T follicular helper cell (primary cell): ENCODE measurements around the gene CA7.

Experiments used
- DNase-seq: peaks from one replicate; pipeline ENCODE4 v3.0.0-alpha.2; 2020; ENCODE audit warnings: low read depth
- total RNA-seq, 2 experiments: gene quantifications; one replicate each; lab custom pipeline; 2026; lab: John Stamatoyannopoulos, UW

The CA7 gene
- total RNA-seq: 0 reads per million in 2 experiments

DNA sequence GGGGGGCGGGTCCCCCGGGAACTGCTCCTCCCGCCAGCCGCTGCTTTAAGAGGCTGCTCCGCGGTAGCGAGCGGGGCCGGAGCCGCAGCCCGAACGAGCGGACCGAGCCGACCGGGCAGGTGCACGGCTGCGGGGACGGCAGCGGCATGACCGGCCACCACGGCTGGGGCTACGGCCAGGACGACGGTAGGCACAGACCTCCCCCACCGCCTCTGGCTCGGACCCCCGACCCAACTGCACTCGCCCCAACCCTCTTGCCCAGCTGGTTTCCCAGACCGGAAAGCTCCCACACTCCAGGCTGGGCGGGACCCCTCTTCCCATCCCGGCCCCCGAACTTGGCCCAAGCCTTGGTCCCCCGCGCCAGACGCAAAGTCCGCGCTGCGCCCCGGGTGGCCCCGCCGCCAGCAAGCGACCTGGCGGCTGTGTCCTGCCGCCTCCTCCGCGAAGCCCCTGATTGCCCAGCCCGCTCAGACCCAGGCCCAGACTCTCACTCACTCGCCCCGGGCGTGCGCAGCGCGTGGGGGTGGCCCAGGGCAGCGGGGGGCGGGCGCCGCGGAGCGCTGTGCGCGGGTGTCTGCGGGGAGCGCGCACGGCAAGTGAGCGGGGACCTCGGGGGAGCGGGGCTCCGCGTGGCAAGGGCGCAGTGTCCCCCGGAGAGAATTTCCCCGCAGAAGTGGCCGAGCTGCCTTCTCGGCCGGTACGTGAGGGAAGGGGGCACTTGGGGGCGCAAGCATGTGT, at the start of gene CA7:
Gene CA7, plus strand, starts transcription at position 73 of the 738 bp plus-strand sequence. Its CDS starts 74 bp downstream, at position 147.
- DNase-seq: no peak

DNA sequence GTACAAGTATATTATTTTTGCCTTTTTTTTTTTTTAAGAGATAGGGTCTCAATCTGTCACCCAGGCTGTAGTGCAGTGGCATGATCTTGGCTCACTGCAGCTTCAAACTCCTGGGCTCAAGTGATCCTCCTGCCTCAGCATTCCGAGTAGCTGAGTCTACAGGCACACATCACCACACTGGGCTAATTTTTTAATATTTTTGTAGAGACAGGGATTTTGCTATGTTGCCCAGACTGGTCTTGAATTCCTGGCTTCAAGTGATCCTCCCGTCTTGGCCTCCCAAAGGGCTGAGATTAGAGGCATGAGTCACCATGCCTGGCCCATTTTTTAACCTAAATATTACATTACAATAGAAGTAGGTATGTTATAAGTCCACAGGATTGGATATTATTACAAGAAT, 46.1 kb upstream of the CA7 start:
- DNase-seq: no peak

DNA sequence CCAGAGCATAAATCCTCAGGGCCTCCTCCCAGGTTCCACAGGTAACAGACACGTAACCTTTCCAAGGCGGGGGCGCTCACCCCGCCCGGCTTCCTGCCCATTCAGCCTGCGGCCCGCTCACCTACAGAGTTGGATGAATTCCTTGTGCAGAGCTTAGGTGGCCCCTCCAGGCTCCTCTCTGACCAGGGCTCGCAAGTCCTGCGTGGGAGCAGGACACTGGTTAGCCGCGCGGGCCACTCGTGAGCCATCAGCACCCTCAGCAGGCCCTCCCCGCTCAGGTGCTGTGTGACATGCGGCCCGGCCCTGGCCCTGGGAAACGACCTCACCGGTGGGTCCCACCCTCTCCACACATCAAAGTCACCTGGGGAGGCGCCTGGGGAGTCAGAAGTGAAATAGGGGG, 43.4 kb upstream of the CA7 start:
- no peak for DNase-seq

DNA sequence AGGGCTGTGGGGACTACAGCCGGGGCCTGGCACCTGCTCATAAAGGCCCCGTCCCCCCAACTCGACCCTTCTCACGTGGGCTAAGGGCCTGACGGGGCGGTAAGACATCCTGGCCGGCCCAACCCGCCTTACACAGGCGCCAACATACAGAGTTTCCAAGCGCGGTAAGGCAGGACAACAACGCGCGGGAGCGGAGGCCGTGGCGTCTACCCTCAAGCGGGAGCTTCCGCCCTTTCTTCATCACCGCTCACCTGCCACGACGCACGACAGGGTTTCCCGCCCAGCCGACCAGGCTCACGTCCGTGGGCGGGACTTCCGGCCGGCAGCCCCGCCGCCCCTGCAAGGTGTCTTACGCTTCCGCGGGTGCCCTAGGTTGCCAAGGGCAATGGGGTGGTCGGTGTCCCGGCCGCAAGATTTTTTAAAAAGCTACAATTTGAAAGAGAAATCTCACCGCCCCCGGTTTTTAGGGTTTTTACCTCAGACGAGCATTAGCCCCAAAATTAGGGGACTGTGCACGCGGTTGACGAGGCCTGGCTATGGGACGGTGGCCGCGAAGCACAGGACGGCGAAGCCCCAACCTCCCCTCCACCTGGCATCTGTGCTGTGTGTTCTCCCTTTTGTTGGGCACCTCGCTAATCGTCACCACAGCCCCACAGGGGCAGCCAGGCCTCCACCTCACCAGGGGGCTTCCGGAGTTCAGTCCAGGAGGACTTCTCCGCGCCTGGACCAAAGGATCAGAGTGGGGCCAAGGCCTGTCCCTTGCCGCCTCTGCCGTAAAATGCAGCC, 42.7 kb upstream of the CA7 start, which contains the start of gene TERB1:
Gene TERB1, minus strand, starts transcription at position 265 of the 786 bp plus-strand sequence. CDS start 4,786 bp downstream, outside the sequence.
- DNase-seq: no peak

DNA sequence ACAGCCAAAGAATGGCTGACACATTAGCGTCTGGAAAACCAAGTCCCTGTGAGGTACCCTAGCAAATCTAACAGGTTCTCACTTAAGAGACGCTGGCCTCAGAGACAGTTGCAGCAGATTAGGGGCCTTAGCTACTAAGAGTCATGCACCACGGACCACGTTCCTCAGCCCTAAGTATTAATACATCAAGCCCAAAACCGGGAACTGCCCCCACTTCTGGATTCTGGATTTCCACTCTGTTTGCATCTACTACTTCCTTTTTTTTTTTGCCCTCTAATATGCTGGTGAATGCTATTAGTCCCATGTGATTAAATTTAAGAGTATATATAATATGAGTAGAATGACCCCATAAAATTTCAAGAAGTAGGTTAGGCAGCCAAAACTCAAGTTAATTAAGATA, 42.1 kb upstream of the CA7 start:
- DNase-seq: no peak

- no peak for DNase-seq
Measured at GRCh38 chr16:66809765-66810164, 34.4 kb upstream of the CA7 start.

GRCh38 chr16:66810391-66810790, 33.8 kb upstream of the CA7 start:
- no peak for DNase-seq

GRCh38 chr16:66811043-66811442, 33.2 kb upstream of the CA7 start:
- DNase-seq: no peak

- no peak for DNase-seq
Measured at GRCh38 chr16:66814734-66815133, 29.5 kb upstream of the CA7 start.

DNA sequence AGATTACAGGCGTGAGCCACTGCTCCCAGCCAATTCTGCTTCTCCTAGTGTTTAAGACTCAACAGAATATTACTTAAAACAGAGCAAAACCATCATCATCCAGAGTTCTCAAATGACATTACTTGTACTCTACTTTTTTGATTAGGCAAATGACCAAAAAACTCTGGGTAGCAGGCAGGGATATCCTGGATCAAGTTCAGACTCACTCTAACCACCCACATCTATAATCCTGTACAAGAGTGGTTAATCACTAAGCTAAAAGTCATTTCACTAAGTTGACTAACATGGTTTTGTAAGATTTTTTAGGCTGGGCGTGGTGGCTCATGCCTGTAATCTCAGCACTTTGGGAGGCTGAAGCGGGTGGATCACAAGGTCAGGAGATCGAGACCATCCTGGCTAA, 20.2 kb upstream of the CA7 start:
- DNase-seq: no peak

GRCh38 chr16:66830422-66831404, 13.5 kb upstream of the CA7 start, which contains the start of gene NAE1:
TSS of gene NAE1 (minus strand) at chr16:66830976. CDS start at chr16:66830899, 77 bp downstream.
- peak; percentile 84 for DNase-seq

DNA sequence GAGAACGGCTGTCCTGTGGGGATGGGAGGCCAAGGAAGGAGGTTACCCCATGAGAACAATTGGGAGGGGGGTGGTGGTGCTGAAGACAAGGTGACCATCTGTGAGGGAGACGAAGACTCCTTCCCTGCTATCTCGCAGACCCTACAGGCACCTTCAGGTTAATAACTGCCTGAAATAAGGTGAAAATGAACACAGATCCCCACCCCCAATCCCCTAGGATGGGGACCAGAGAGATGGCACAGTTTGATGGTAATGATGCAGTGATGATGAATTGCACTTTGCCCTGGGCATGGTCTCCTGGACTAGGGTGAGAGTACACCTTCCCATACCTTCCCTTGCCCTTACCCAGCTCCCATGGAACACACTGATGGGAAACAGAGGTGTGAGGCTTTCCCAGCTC, 12.0 kb upstream of the CA7 start:
- no peak for DNase-seq

DNA sequence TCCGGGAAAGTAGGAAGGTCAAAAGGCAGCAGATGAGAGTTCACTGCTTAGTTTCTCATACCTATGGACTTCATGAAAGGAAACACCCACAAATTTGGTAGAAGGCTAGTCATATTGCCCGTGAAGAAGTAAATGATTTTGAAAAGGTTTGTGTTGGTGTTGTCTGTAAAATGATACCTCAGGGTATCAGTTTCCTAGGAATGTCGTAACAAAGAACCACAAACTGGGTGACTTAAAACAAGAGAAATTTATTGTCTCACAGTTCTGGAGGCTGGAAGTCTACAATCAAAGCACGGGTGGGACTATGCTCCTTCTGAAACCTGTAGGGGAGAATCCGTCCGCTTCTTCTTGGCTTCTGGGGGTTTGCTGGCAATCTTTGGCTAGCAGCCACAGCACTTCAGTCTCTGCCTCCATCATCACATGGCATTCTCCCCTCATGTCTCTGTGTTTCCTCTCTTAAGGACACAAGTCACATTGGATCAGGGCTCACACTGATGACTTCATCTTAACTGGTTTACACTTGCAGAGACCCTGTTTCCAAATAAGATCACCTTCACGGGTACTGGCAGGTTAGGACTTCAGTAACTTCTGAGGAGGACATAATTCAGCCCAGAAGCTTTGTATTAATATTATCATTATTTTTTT, 11.4 kb upstream of the CA7 start:
- DNase-seq: no peak

GRCh38 chr16:66834746-66835145, 9.5 kb upstream of the CA7 start:
- DNase-seq: no peak

DNA sequence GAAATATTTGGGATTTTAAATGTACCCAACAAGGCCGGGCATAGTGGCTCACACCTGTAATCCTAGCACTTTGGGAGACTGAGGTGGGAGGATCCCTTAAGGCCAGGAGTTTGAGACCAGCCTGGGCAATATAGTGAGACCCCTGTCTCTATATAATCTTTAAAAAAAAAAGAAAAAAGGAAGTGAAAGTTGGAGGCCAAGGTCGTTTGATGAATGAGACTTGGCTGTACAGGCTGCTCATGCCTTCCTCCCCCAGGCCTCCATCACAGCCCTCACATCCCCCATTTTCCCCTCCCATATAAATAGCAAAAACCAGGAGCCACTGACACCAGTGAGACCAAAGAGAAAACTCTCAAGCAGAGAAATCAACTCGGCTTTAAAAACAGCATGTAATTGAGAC, 3.3 kb upstream of the CA7 start:
- no peak for DNase-seq

DNA sequence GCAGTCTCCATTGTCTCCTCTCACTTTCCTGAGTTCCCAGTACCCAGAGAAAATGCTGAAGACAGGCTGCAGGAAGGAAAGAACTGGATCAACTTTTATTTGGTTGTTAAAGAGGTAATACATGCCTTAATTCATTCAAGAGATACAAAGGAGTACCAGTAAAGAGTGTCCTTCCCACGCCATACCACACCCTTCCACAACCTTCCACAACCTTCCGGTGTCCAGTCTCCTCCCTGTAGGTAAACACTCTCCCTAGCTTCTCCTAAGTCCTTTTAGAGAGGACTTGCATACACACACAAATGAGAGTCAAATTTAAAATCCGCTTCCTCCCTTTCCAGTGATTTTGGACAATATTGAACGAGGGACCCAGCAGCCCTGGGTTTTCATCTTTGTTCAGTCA, 2.8 kb upstream of the CA7 start:
- no peak for DNase-seq

GRCh38 chr16:66842765-66843164, 1.4 kb upstream of the CA7 start:
- DNase-seq: no peak

GRCh38 chr16:66843191-66843590, 1.0 kb upstream of the CA7 start:
- no peak for DNase-seq

DNA sequence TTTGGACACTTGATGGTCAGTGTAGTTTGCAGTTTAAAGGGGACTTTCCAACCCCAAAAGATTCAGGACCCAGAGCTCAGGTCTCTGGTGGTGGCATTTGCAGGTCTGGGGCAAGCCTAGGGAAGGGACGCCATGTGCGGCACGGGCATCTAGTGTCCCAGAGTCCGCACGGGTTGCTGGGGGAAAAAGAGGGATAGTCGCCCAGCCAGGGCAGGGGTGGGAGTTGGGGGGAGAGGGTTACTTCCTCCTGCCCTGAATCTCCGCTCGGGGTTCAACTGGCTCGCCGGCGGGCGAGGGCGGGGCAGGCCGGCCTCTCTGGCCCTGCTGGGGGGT, 239 bp upstream of the CA7 start:
- no peak for DNase-seq

DNA sequence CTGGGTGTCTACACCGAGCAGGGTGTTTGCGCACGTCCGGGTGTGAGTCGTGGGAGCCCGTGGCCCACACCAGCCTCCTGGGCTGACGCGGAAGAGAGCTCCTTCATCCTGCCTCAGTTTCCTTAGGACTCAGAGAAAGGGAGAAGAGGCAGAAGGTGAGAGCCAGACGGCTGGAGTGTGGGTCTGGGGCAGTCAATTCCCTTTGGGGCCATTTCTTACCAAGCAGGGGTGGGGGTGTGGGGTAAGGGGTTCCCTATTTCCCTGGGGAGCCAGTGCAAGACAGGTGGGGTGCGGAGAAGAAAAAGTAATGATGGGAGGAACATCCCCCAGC, 831 bp downstream of the CA7 start:
- no peak for DNase-seq

DNA sequence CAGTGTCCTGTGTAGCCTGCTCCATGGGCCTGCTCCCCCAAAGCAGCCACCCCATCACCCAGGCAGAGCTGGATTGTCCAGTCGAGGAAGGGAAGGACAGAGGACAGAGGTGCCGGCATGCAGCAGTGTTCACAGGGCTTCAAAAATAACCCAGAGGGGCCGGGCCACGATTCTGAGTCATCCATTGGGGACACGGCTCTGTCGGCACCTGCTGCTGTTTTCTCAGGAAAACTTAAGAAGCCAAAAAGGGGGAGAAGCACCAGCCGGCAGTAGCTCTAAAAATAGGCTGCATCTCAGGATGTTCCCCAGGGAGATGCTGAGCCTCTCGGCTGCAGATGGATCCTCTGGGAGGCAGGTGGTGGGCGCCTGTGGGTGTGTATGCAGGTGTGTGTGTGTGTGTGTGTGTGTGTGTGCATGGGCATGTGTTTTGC, 1.6 kb downstream of the CA7 start:
- DNase-seq: no peak

DNA sequence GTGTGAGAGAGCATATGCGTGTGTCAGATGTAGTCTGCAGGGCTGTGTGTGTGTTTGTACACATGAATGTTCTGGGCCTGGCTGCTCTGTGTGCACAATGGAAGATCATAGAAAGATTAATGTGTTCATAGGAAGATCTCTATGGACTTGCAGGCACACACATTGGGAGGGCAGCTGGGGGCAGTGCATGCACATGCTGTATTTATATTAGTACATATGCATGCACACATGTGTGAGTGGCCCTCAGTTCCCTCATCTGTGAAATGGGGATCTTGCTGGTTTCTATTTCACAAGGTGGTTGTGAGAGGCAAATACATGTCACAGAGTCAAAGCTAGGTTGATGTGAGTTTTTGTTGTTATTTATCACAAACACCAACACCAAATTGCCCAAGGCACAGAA, 2.1 kb downstream of the CA7 start:
- DNase-seq: no peak
